GM12878 (cell line): ENCODE results near the gene SRPX2. TPM values are rescaled to one million over a fixed set of nuclear protein-coding genes. Genes with fewer than 3 reads are reported as not detected.

Experiments used
- ATAC-seq: fragments of 200-7000 bp; cut with Tn5 transposase; 3 replicates; pipeline ENCODE4 v1.9.1; 2020; ENCODE audit warnings: mild to moderate bottlenecking, moderate library complexity
- BruUV-seq: library from RNA; stranded (reverse); fragments of 400-500 nt; replicated peaks from 2 replicates; lab custom pipeline; 2021; lab: Mats Ljungman, UMichigan
- CTCF ChIA-PET: fragments of 300-600 bp; sonication (Branson Sonifier 250); formaldehyde crosslinking; extraction: SDS; loops from one replicate; lab custom pipeline; 2021; ENCODE audit warnings: inconsistent platforms; lab: Yijun Ruan, JAX
- POLR2A ChIA-PET: fragments of 350-600 bp; formaldehyde crosslinking; extraction: SDS; loops from one replicate; lab custom pipeline; 2021; ENCODE audit warnings: inconsistent platforms; lab: Charles Lee
- RAD21 ChIA-PET: fragments of 300-600 bp; sonication (Branson Sonifier 250); formaldehyde crosslinking; loops from one replicate; lab custom pipeline; 2023; ENCODE audit warnings: antibody characterized with exemption; ENCODE audit not compliant: unreplicated experiment; lab: Charles Lee
- SMC1A ChIA-PET: fragments of 300-600 bp; sonication (Branson Sonifier 250); formaldehyde crosslinking; loops from one replicate; lab custom pipeline; 2023; ENCODE audit not compliant: unreplicated experiment, uncharacterized antibody; lab: Charles Lee
- DNase-seq: peaks from one replicate; pipeline ENCODE4 v3.0.0-alpha.2; 2011; ENCODE audit warnings: low read depth, low spot score
- FAIRE-seq: peaks from 3 replicates; lab custom pipeline; 2011; peaks lifted over from hg19 to GRCh38; lab: Jason Lieb, UNC
- H2AFZ ChIP-seq: 2 replicates; pipeline ENCODE4 v1.6.0; 2011; ENCODE audit warnings: low read depth, low read length, control low read depth; ENCODE audit not compliant: control insufficient read depth
- H3K27ac ChIP-seq: 2 replicates; pipeline ENCODE4 v1.5.1; 2011; ENCODE audit warnings: control low read depth; ENCODE audit not compliant: control insufficient read depth, insufficient read depth
- H3K27me3 ChIP-seq, 2 experiments: replicated peaks in 1 of 2; 2 replicates each; pipeline versions ENCODE4 v1.6.0 to v1.6.1; 2011; ENCODE audit warnings: low read length in 1 of 2; ENCODE audit not compliant: control insufficient read depth in 2 of 2, insufficient read depth in 2 of 2
- H3K36me3 ChIP-seq, 2 experiments: 2 replicates each; pipeline ENCODE4 v1.5.1; 2011; ENCODE audit warnings: low read length in 1 of 2; ENCODE audit not compliant: control insufficient read depth in 2 of 2, insufficient read depth in 2 of 2
- H3K4me1 ChIP-seq: 2 replicates; pipeline ENCODE4 v1.6.1; 2011; ENCODE audit warnings: mild to moderate bottlenecking, low read length, moderate library complexity, mixed read lengths; ENCODE audit not compliant: control insufficient read depth, insufficient read depth
- H3K4me2 ChIP-seq: 2 replicates; pipeline ENCODE4 v1.6.0; 2011; ENCODE audit warnings: control low read depth; ENCODE audit not compliant: control insufficient read depth, insufficient read depth
- H3K4me3 ChIP-seq: fragments of 200-600 bp; sonication (generic); 2 replicates; pipeline ENCODE4 v1.5.1; 2016
- H3K79me2 ChIP-seq: 2 replicates; pipeline ENCODE4 v1.6.0; 2011; ENCODE audit warnings: low read length; ENCODE audit not compliant: control insufficient read depth, insufficient read depth
- H3K9ac ChIP-seq: 2 replicates; pipeline ENCODE4 v1.8.0; 2011; ENCODE audit warnings: low read length, control low read depth, mixed read lengths; ENCODE audit not compliant: control insufficient read depth, insufficient read depth
- H3K9me3 ChIP-seq: replicated peaks from 3 replicates; pipeline ENCODE4 v1.5.1; 2011; ENCODE audit warnings: mild to moderate bottlenecking, low read length; ENCODE audit not compliant: control insufficient read depth, insufficient read depth
- H4K20me1 ChIP-seq: 2 replicates; pipeline ENCODE4 v1.6.0; 2011; ENCODE audit not compliant: control insufficient read depth, insufficient read depth
- ATF7 ChIP-seq: fragments of 450-650 bp; IDR thresholded peaks from 2 replicates; pipeline ENCODE4 v1.6.1; 2016; ENCODE audit warnings: low read depth, mild to moderate bottlenecking
- CTCF ChIP-seq, 3 experiments: IDR thresholded peaks in 2 of 3; conservative IDR thresholded peaks in 1 of 3; 2 replicates each; pipeline ENCODE4 v1.5.1; 2011; ENCODE audit warnings: low read depth in 3 of 3, low read length in 3 of 3, mild to moderate bottlenecking in 3 of 3, control low read depth in 2 of 3, moderate library complexity in 2 of 3, inconsistent platforms in 1 of 3, mixed read lengths in 1 of 3; ENCODE audit not compliant: control insufficient read depth in 2 of 3, insufficient read depth in 1 of 3; ENCODE audit errors: extremely low read depth in 1 of 3
- DPF2 ChIP-seq: fragments of 450-650 bp; IDR thresholded peaks from 2 replicates; pipeline ENCODE4 v1.6.1; 2017; ENCODE audit warnings: mild to moderate bottlenecking
- KLF5 ChIP-seq: fragments of 450-650 bp; IDR thresholded peaks from 2 replicates; pipeline ENCODE4 v1.6.1; 2014; ENCODE audit warnings: mild to moderate bottlenecking; ENCODE audit not compliant: partially characterized antibody
- MTA2 ChIP-seq: fragments of 450-650 bp; IDR thresholded peaks from 2 replicates; pipeline ENCODE4 v1.6.1; 2016; ENCODE audit warnings: low read depth, mild to moderate bottlenecking, moderate library complexity
- YY1 ChIP-seq: IDR thresholded peaks from 2 replicates; pipeline ENCODE4 v1.6.1; 2011; ENCODE audit warnings: low read depth, mild to moderate bottlenecking, low read length
- ZNF687 ChIP-seq: fragments of 450-650 bp; IDR thresholded peaks from 2 replicates; pipeline ENCODE4 v1.6.1; 2017; ENCODE audit warnings: mild to moderate bottlenecking, moderate library complexity
- WGBS: methylation state at CpG from one replicate; pipeline ENCODE4 v1.1.6; 2016; ENCODE audit warnings: low lambda C conversion rate; ENCODE audit not compliant: insufficient replicate concordance, insufficient coverage; ENCODE audit errors: missing lambda C conversion rate; 5-methylcytosine and 5-hydroxymethylcytosine counted together
- in situ Hi-C: fragments of 300-500 bp; cut with MboI; formaldehyde crosslinking; loops from 9 replicates; pipeline ENCODE4 v1.14.3; 2018; ENCODE audit warnings: mixed read lengths
- intact Hi-C: fragments of 100-400 bp; cut with micrococcal nuclease; formaldehyde crosslinking; loops from one replicate; pipeline ENCODE4 v1.14.2; 2022; ENCODE audit not compliant: unreplicated experiment
- polyA plus RNA-seq, 11 experiments: library from polyadenylated mRNA; depleted of rRNA in 4 of 11; unstranded in 6 of 11; stranded (reverse) in 5 of 11; fragments of >200 nt; fragmentation: Nextera tagmentation in 4 of 11; fragmentation: Illumina TruSeq in 1 of 11; extraction: Ambion mirVana in 4 of 11; extraction: Trizol in 1 of 11; gene quantifications; 1 replicate in 1 of 11; 2 replicates in 10 of 11; pipeline versions ENCODE4 v1.2.1 to v1.2.3, GENCODE V29; 2011 to 2016; ENCODE audit warnings: inconsistent platforms in 2 of 11, missing spikeins in 2 of 11, low read depth in 1 of 11
- total RNA-seq, 4 experiments: library from RNA; depleted of rRNA in 3 of 4; stranded (reverse); fragments of >200 nt in 3 of 4; fragmentation: Illumina TruSeq in 1 of 4; extraction: Trizol in 1 of 4; gene quantifications; 2 replicates each; pipeline versions ENCODE4 v1.2.1 to v1.2.3, GENCODE V29; 2013 to 2021

The SRPX2 gene
- total and polyA plus RNA-seq, 10 of the 15 experiments (the other 5 are each of a cell fraction or from before 2014, with no cell fraction given): not detected

- SMC1A ChIA-PET: interaction anchor here (0.6 kb wide), 1 partner anchor 91 kb away, joined by 4 read pairs; no protein-coding TSS in a partner anchor
Measured at GRCh38 chrX:100596601-100597000, 47.4 kb upstream of the SRPX2 start.

GRCh38 chrX:100599456-100599855 lies 44.5 kb upstream of the SRPX2 start:
- ChIA-PET RAD21 (no interaction called here), CTCF (no interaction called here), POLR2A (no interaction called here), SMC1A (no interaction called here)
- no peaks in the 10 kb centered on the region for H3K9me3 ChIP-seq
- H3K4me3 ChIP-seq: no peak overlapping the region
- no peak overlapping the region for H3K27ac ChIP-seq
- TF ChIP-seq ZNF687 (no peak), CTCF (IDR thresholded peaks at IDR 0.05 in 2 of 3, conservative IDR thresholded peaks at IDR 0.05 in 1 of 3; ENCODE audit: control insufficient read depth in 2 of 3, extremely low read depth in 1 of 3, insufficient read depth in 1 of 3, low read depth in 3 of 3, low read length in 3 of 3) (no peak), KLF5 (no peak), YY1 (no peak), ATF7 (no peak)
- no peaks in the 10 kb centered on the region for H3K79me2 ChIP-seq
- intact Hi-C loops (no loop called here), in situ Hi-C loops (no loop called here)
- ATAC-seq: no peak
- DNase-seq: no peak
- H3K4me2 ChIP-seq: no peak overlapping the region
- no peaks in the 10 kb centered on the region for H3K36me3 ChIP-seq
- no TSS peak for BruUV-seq
- H3K9ac ChIP-seq: no peak overlapping the region
- FAIRE-seq: no peak
- no peak overlapping the region for H2AFZ ChIP-seq
- H4K20me1 ChIP-seq: no peaks in the 10 kb centered on the region
- 71% methylated on average over 9 of the region's 9 CpGs for WGBS
- no peaks in the 10 kb centered on the region; a peak in 2 of 4 replicates for H3K27me3 ChIP-seq
- H3K4me1 ChIP-seq: no peaks in the 10 kb centered on the region

More at GRCh38 chrX:100596601-100597000, 47.4 kb upstream of the SRPX2 start:
- CTCF ChIA-PET: no interaction called here
- FAIRE-seq: no peak
- WGBS: 27% methylated on average over 2 of the region's 2 CpGs
- no peaks in the 10 kb centered on the region for H3K9me3 ChIP-seq
- TF ChIP-seq MTA2 (no peak), DPF2 (no peak)
- TF ChIP-seq, all 136 proteins: peak for 0
- H3K27ac ChIP-seq: no peak overlapping the region
- intact Hi-C loops: no loop called here
- no TSS peak for BruUV-seq
- H2AFZ ChIP-seq: no peak overlapping the region
- ATAC-seq: no peak
- no peak overlapping the region for H3K9ac ChIP-seq
- no peaks in the 10 kb centered on the region for H4K20me1 ChIP-seq
- DNase-seq: no peak
- H3K36me3 ChIP-seq: no peaks in the 10 kb centered on the region
- in situ Hi-C loops: no loop called here
- no peak overlapping the region for H3K4me2 ChIP-seq
- no peak overlapping the region for H3K4me3 ChIP-seq
- POLR2A ChIA-PET: no interaction called here
- H3K27me3 ChIP-seq: no peaks in the 10 kb centered on the region; a peak in 1 of 4 replicates
- no peaks in the 10 kb centered on the region for H3K4me1 ChIP-seq
- no peaks in the 10 kb centered on the region for H3K79me2 ChIP-seq
- RAD21 ChIA-PET: no interaction called here
